Measurements from ENCODE around the gene RHOV. TPM values are rescaled to one million over a fixed set of nuclear protein-coding genes. Genes with fewer than 3 reads are reported as not detected.

The RHOV gene
- total and polyA plus RNA-seq, 2 experiments from 2014 or later: 1.7 to 6.1 TPM

DNA sequence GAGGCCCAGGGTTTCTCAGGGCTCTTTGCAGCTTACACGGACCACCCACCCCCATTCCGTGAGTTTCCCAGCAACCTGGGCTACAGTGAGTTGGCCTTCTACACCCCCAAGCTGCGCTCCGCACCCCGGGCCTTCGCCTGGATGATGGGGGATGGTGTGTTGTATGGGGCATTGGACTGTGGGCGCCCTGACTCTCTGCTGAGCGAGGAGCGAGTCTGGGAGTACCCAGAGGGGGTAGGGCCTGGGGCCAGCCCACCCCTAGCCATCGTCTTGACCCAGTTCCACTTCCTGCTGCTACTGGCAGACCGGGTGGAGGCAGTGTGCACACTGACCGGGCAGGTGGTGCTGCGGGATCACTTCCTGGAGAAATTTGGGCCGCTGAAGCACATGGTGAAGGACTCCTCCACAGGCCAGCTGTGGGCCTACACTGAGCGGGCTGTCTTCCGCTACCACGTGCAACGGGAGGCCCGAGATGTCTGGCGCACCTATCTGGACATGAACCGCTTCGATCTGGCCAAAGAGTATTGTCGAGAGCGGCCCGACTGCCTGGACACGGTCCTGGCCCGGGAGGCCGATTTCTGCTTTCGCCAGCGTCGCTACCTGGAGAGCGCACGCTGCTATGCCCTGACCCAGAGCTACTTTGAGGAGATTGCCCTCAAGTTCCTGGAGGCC is 25.6 kb upstream of the RHOV start:
- Histone ChIP-seq H3K79me2 (peaks cover 50% of the 10 kb centered on the region), H4K20me1 (ENCODE audit: insufficient read depth, poor library complexity, severe bottlenecking) (peaks cover 19% of the 10 kb centered on the region)
- TF ChIP-seq, protein P1, sequence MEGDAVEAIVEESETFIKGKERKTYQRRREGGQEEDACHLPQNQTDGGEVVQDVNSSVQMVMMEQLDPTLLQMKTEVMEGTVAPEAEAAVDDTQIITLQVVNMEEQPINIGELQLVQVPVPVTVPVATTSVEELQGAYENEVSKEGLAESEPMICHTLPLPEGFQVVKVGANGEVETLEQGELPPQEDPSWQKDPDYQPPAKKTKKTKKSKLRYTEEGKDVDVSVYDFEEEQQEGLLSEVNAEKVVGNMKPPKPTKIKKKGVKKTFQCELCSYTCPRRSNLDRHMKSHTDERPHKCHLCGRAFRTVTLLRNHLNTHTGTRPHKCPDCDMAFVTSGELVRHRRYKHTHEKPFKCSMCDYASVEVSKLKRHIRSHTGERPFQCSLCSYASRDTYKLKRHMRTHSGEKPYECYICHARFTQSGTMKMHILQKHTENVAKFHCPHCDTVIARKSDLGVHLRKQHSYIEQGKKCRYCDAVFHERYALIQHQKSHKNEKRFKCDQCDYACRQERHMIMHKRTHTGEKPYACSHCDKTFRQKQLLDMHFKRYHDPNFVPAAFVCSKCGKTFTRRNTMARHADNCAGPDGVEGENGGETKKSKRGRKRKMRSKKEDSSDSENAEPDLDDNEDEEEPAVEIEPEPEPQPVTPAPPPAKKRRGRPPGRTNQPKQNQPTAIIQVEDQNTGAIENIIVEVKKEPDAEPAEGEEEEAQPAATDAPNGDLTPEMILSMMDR (IDR thresholded peaks at IDR 0.05; ENCODE audit: poor library complexity): no peak
- no peak for TF ChIP-seq EZH2phosphoT487 (IDR thresholded peaks at IDR 0.05; ENCODE audit: low read depth, severe bottlenecking, unreplicated experiment)
- TF ChIP-seq EZH2 (IDR thresholded peaks at IDR 0.05; ENCODE audit: borderline replicate concordance): no peak

DNA sequence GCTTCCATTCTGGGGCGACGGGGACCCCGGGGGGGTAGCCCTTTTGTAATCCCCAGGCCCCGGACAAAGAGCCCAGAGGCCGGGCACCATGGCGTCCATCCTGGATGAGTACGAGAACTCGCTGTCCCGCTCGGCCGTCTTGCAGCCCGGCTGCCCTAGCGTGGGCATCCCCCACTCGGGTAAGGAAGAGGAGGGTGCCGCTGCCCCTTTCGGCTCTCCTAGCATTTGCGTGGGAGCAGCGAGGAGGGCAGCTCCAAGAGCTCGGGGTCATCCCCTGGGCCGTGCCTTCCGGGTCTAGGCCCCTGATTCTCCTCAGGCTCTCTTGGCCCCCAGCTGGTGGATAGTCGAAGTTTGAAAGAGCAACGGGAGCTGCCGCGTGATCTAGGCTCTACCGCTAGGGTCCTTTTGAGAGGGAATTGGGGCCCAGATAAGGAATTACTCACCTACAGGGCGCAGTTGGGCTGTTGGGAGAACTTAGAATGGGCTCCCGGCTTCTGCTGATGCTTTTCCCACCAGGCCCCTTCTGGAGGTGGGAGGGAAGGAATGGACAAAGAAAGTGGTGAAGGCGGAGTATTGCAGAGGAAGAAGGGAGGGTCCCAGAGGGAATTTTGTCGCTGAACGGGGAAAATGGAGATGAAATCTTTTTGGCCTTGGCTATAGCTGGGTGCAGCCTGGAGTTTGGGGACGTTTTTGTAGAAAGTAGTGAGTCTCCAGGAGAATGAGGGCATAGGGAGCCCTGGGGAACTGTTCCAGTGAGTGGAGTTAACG is 20.8 kb upstream of the RHOV start:
- H3K27me3 ChIP-seq: no peaks in the 10 kb centered on the region
- TF ChIP-seq, protein P1 (IDR thresholded peaks at IDR 0.05; ENCODE audit: poor library complexity): peak; percentile 40
- TF ChIP-seq EZH2 (IDR thresholded peaks at IDR 0.05; ENCODE audit: borderline replicate concordance): no peak
- TF ChIP-seq EZH2phosphoT487 (IDR thresholded peaks at IDR 0.05; ENCODE audit: low read depth, severe bottlenecking, unreplicated experiment): no peak
- peaks cover 9% of the 10 kb centered on the region for H3K4me1 ChIP-seq (ENCODE audit: insufficient read depth)
- no peaks in the 10 kb centered on the region for H4K20me1 ChIP-seq (ENCODE audit: insufficient read depth, poor library complexity, severe bottlenecking)
- 2% methylated on average over 33 of the region's 33 CpGs for WGBS (ENCODE audit: low lambda C conversion rate, missing lambda C conversion rate)
- H3K9me3 ChIP-seq (ENCODE audit: low read depth): no peaks in the 10 kb centered on the region
- H3K4me2 ChIP-seq: peak overlapping the region; percentile 76
- DNase-seq (ENCODE audit: low spot score): peak; percentile 86
- H3K79me2 ChIP-seq: peaks cover 39% of the 10 kb centered on the region
- peak overlapping the region; percentile 98 for H3K27ac ChIP-seq
- H3K4me3 ChIP-seq: peak overlapping the region; percentile 64
- H3K36me3 ChIP-seq (replicated peaks; ENCODE audit: insufficient read depth, low read depth): no peaks in the 10 kb centered on the region
- H2AFZ ChIP-seq: peak overlapping the region; percentile 34
- no peaks in the 10 kb centered on the region for H3K9me2 ChIP-seq (replicated peaks; ENCODE audit: insufficient read depth)

More for the DNA sequence above, 25.6 kb upstream of the RHOV start:
- H3K36me3 ChIP-seq (replicated peaks; ENCODE audit: insufficient read depth, low read depth): no peaks in the 10 kb centered on the region
- no peaks in the 10 kb centered on the region for H3K9me2 ChIP-seq (replicated peaks; ENCODE audit: insufficient read depth)
- no peaks in the 10 kb centered on the region for H3K4me1 ChIP-seq (ENCODE audit: insufficient read depth)
- WGBS (ENCODE audit: low lambda C conversion rate, missing lambda C conversion rate): 93% methylated on average over 33 of the region's 33 CpGs
- no peak overlapping the region for H3K4me2 ChIP-seq
- no peaks in the 10 kb centered on the region for H3K27me3 ChIP-seq
- H3K9me3 ChIP-seq (ENCODE audit: low read depth): no peaks in the 10 kb centered on the region
- H3K4me3 ChIP-seq: no peak overlapping the region
- H3K27ac ChIP-seq: no peak overlapping the region
- no peak overlapping the region for H2AFZ ChIP-seq
- no peak for DNase-seq (ENCODE audit: low spot score)

DNA sequence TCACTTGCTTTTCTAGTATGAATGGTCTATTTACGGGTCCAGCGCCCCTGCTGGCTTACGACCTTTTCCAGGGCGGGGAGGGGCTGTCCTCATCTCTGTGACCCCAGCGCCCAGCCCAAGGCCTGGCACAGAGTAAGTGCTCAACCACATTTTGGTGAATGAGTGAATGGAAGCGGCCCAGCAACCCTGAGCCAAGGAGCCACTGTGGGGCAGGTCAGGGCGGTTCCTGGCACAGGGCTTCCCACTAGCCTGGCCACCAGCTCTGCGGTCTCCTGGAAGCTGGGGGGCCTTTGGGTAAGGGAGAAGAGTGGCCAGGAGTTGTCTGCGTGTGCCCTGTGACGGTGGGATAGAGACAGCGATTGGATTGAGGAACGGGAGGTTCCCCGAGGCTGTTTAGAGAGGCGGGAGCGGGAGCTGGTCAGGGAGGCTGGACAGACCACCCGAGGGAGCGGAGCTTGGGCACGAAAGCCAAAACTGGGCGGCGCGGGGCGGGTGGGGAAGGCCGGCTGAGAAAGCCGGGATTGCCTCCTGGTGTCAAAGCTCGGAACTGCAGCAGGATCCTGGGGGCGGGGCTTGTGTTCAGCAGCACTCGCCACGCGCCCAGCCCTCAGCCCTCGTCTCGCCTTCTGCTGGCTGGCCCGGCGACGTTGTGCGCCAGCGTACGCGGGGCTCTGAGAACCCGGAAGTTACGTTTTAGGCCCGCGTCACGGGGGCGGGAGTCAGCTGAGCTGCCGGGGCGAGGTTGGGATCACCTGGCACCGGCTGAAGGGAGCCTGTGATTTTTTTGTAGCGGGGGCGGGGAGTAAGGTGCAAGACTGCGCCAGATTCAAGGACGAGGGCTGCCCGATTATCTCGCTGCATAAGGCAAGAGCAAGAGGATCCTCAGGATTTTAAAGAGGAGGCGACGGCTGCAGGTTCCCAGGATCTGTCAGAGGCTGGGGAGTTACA is 20.0 kb upstream of the RHOV start, which contains the start of gene VPS18:
VPS18 (plus strand) TSS at position 718 of the 948 bp plus-strand sequence. CDS start 319 bp downstream, outside the sequence.
- Histone ChIP-seq H3K36me3 (replicated peaks; ENCODE audit: insufficient read depth, low read depth) (no peaks in the 10 kb centered on the region), H3K27ac (peak within 1 kb of the TSS; percentile 98), H3K79me2 (peaks cover 39% of the 10 kb centered on the region), H3K4me2 (peak within 1 kb of the TSS; percentile 79), H4K20me1 (ENCODE audit: insufficient read depth, poor library complexity, severe bottlenecking) (no peaks in the 10 kb centered on the region), H3K9me3 (ENCODE audit: low read depth) (no peaks in the 10 kb centered on the region), H3K4me1 (ENCODE audit: insufficient read depth) (peaks cover 9% of the 10 kb centered on the region), H3K4me3 (peak within 1 kb of the TSS; percentile 64), H2AFZ (peak within 1 kb of the TSS; percentile 62), H3K9me2 (replicated peaks; ENCODE audit: insufficient read depth) (no peaks in the 10 kb centered on the region), H3K27me3 (no peaks in the 10 kb centered on the region)
- 7% methylated on average over 49 of the region's 55 CpGs for WGBS (ENCODE audit: low lambda C conversion rate, missing lambda C conversion rate)
- TF ChIP-seq, protein P1 (IDR thresholded peaks at IDR 0.05; ENCODE audit: poor library complexity): peak; percentile 91
- no peak for TF ChIP-seq EZH2 (IDR thresholded peaks at IDR 0.05; ENCODE audit: borderline replicate concordance)
- no peak for TF ChIP-seq EZH2phosphoT487 (IDR thresholded peaks at IDR 0.05; ENCODE audit: low read depth, severe bottlenecking, unreplicated experiment)
- peak; percentile 99 for DNase-seq (ENCODE audit: low spot score)

All from hepatocyte (in vitro differentiated cells).